Natural killer cell treated with Interleukin-12 subunit alpha and Interleukin-12 subunit beta and Interleukin-15 and Interleukin-18, amount 100 ng/mL, for 72 hours (primary cell): Measurements from ENCODE around the gene ZBTB20. TPM values are rescaled to one million over a fixed set of nuclear protein-coding genes. Genes with fewer than 3 reads are reported as not detected.

ENCODE experiments used
- ATAC-seq, 2 donors: fragments of 150-1000 bp; cut with Tn5 transposase in 1 of 2; sonication (Bioruptor Pico), chemical (Tn5 transposase) in 1 of 2; 2 replicates each; pipeline ENCODE4 v1.10.0; 2021
- DNase-seq: peaks from one replicate; pipeline ENCODE4 v3.0.0; 2022; ENCODE audit warnings: low spot score
- H3K27ac Mint-ChIP-seq, 2 donors: 1 replicate in 1 of 2; 2 replicates in 1 of 2; pipeline ENCODE4 v1.8.0; 2022; ENCODE audit warnings: mixed read lengths in 2 of 2, mild to moderate bottlenecking in 1 of 2, moderate library complexity in 1 of 2
- H3K27me3 Mint-ChIP-seq, 2 donors: 1 replicate in 1 of 2; 2 replicates in 1 of 2; pipeline ENCODE4 v1.8.0; 2022; ENCODE audit warnings: mixed read lengths in 2 of 2
- H3K36me3 Mint-ChIP-seq: one replicate; pipeline ENCODE4 v1.8.0; 2022; ENCODE audit warnings: mixed read lengths
- H3K4me1 Mint-ChIP-seq, 2 donors: 1 replicate in 1 of 2; 2 replicates in 1 of 2; pipeline ENCODE4 v1.8.0; 2022; ENCODE audit warnings: low read depth in 2 of 2, mixed read lengths in 2 of 2, mild to moderate bottlenecking in 1 of 2
- H3K4me3 Mint-ChIP-seq: one replicate; pipeline ENCODE4 v1.8.0; 2022; ENCODE audit warnings: mixed read lengths
- H3K9me3 Mint-ChIP-seq: 2 replicates; pipeline ENCODE4 v1.8.0; 2022; ENCODE audit warnings: mixed read lengths
- total RNA-seq, 2 donors: library from RNA; stranded (reverse); gene quantifications; one replicate each; pipeline ENCODE4 v1.2.3, GENCODE V29; 2022

Gene ZBTB20
- total RNA-seq, 2 donors from 2014 or later: 8.7 to 14.2 TPM

DNA sequence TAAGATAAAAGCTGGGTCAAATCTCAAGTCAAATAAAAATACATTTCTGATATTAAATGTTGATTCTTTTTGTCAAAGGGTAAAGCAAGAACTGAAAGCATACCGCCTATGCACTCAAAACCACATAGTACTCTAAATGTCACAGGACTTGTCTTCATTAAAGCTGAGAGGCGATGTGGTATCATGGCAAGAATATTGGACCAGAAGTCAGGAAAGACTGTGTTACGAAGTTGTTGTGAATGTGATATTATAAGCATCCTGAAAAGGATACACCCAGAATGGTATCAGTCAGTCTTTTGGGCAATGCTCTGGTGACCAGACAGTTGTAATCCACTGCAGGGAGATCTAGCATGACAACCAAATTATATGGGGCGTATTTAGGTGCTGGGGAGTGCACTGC, 819.4 kb downstream of the ZBTB20 start:
- Mint-ChIP-seq H3K4me3 (peak overlapping the region; percentile 33), H3K4me1 (peaks cover 45 to 63% of the 10 kb centered on the region in 2 donors), H3K27ac (peak overlapping the region; percentile 55 to 89), H3K36me3 (peaks cover 4% of the 10 kb centered on the region), H3K27me3 (no peaks in the 10 kb centered on the region), H3K9me3 (peaks cover 3% of the 10 kb centered on the region)
- no peak for DNase-seq
- peak in 1 of 2 donors; percentile 27 for ATAC-seq

DNA sequence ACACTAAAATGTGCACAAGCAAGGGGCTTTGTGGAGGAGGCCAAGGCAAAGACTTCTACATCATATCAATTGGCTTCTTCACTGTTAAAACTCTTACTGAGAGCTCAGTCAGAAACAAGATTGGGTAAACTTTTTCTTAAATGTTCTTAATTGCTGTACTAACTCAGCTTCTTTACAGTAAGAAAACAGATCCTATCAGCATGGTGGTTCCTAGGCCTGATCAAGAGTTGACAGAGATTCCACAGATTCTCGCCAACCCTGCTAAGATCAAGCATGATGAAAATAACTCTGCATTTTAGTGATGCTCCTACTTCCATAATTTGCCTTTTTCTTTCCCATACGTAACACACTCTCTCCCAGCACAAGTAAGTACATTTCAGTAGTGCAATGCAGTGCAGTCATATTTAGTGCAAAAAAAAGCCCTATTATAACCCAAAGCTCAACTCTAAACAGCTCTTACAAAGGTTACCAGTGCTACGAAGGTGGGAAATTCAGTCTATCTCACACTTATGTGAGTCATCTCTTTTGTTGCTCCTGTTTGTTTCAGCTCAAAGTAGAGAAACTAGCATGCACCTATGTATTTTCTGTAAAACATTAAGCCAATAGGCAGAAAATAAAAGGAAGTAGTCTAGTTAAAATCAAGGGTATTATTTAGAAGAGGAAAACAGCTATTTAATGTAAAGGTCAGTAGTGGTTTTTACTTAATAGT, 823.4 kb downstream of the ZBTB20 start:
- DNase-seq: no peak
- H3K9me3 Mint-ChIP-seq: no peaks in the 10 kb centered on the region
- no peaks in the 10 kb centered on the region for H3K27me3 Mint-ChIP-seq
- H3K4me1 Mint-ChIP-seq: peaks cover 40 to 49% of the 10 kb centered on the region in 2 donors
- peak; percentile 67 to 82 for ATAC-seq
- peak overlapping the region; percentile 60 for H3K4me3 Mint-ChIP-seq
- H3K36me3 Mint-ChIP-seq: no peaks in the 10 kb centered on the region
- peak overlapping the region; percentile 69 to 86 for H3K27ac Mint-ChIP-seq

DNA sequence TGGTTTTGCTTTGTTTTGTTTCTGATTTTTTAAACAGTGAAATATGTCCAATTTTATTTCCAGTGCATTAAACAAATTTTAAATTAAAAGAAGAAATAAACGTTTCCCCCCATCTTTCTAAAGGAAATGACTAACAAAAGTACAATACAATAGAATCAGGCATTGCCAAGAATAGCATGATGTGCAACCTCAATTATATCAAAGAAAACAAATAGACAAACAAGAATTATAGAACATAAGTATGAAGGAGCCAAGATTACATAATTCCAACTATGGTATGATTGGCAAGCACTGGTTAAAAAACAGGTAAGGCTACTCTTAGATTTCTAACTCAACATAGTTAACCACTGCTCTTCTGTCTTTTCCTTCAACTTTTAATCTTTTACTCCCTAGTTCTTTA, 826.8 kb downstream of the ZBTB20 start:
- no peak for DNase-seq
- no peak overlapping the region for H3K27ac Mint-ChIP-seq
- ATAC-seq: no peak
- peaks cover 58 to 62% of the 10 kb centered on the region in 2 donors for H3K4me1 Mint-ChIP-seq
- H3K4me3 Mint-ChIP-seq: no peak overlapping the region
- H3K36me3 Mint-ChIP-seq: no peaks in the 10 kb centered on the region
- no peaks in the 10 kb centered on the region for H3K27me3 Mint-ChIP-seq
- no peaks in the 10 kb centered on the region for H3K9me3 Mint-ChIP-seq

DNA sequence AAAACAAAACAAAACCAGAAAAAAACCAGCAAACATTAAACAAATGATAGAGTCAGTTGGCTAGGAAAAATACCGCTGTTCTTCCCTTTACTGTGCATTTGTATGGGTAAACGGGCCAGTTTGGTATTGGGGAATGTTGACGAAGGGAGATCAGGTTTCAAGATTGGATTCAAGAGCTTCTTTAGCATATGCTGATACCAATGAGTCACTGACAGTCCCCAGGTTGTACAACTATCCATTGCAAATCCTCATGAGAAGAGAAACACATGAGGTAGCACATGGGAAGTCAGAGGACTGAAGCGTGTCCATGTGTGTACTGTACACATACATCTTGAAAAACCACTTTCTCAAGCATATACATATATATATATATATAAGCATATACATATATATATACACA, 827.6 kb downstream of the ZBTB20 start:
- H3K9me3 Mint-ChIP-seq: no peaks in the 10 kb centered on the region
- no peak for DNase-seq
- no peak for ATAC-seq
- no peak overlapping the region for H3K27ac Mint-ChIP-seq
- H3K36me3 Mint-ChIP-seq: no peaks in the 10 kb centered on the region
- no peaks in the 10 kb centered on the region for H3K27me3 Mint-ChIP-seq
- peaks cover 59 to 64% of the 10 kb centered on the region in 2 donors for H3K4me1 Mint-ChIP-seq
- H3K4me3 Mint-ChIP-seq: no peak overlapping the region

DNA sequence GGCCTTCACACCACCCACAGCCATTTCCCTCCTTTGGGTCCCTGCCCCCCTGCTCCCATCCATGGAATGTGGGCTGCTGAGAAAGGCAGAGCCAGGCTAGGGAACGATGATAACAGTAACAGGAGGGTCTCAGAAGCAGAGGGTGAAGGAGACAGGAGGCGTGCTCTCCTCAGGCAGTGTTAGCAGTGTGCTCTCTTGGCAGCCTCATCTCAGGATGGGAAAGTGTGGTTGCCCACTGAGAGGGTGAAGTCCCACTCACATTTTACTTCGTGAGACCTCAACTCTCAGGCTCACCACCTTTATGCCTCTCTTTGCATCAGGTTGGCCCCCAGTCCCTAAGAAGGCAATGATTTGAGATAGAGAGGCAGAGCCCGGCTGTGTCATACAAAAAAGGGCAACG, 828.8 kb downstream of the ZBTB20 start:
- peak overlapping the region; percentile 43 to 84 for H3K27ac Mint-ChIP-seq

DNA sequence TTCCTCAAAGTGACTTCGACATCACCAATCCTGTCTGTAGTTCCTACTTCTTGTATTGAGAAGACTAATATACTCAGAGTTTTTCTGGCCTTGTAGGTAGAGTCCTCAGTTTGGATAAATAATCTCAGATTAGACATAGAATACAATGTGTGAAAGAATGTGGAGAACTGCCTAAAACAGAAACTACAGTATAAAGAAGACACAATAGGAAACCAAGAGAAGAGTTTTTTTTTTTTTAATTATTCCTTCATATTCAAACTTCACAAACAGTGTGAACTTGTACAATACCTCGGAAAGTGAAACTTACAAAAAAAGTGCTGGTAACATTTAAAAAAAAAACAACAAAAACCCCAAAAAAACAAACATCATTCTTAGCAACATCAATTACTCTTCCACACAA, 832.8 kb downstream of the ZBTB20 start:
- Mint-ChIP-seq H3K36me3 (no peaks in the 10 kb centered on the region), H3K9me3 (no peaks in the 10 kb centered on the region), H3K4me1 (peaks cover 60 to 77% of the 10 kb centered on the region in 2 donors), H3K27me3 (no peaks in the 10 kb centered on the region), H3K4me3 (peak overlapping the region; percentile 36), H3K27ac (peak overlapping the region; percentile 69 to 78)
- peak in 1 of 2 donors; percentile 43 for ATAC-seq
- DNase-seq: no peak

More for the DNA sequence above, 828.8 kb downstream of the ZBTB20 start:
- Mint-ChIP-seq H3K4me3 (no peak overlapping the region), H3K9me3 (no peaks in the 10 kb centered on the region), H3K4me1 (peaks cover 59 to 64% of the 10 kb centered on the region in 2 donors), H3K27me3 (no peaks in the 10 kb centered on the region), H3K36me3 (no peaks in the 10 kb centered on the region)
- no peak for DNase-seq
- peak in 1 of 2 donors; percentile 24 for ATAC-seq

DNA sequence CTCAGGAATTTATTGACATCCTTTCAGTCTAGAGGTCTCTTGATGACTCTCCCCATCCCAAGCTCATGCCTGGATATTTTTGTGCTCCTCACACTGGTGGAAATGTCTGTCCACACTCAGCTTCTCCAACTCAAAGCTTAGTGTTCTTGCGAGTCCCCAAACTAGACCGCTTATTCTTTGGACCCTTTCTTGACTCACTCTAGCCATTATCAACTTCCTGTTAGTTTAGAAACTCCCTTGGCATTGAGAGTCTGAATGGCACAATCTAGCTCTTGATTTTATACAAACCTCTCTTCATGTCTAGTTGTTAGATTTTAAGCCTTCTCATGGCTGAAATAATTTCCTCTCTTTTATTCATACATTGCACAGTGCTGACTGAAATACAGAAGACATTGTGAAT, 833.7 kb downstream of the ZBTB20 start:
- Mint-ChIP-seq H3K27ac (peak overlapping the region; percentile 69 to 78), H3K4me1 (peaks cover 62 to 78% of the 10 kb centered on the region in 2 donors), H3K36me3 (no peaks in the 10 kb centered on the region), H3K9me3 (no peaks in the 10 kb centered on the region), H3K27me3 (no peaks in the 10 kb centered on the region), H3K4me3 (peak overlapping the region; percentile 36)
- ATAC-seq (peak in 1 of 2 donors; percentile 67), DNase-seq (no peak)

DNA sequence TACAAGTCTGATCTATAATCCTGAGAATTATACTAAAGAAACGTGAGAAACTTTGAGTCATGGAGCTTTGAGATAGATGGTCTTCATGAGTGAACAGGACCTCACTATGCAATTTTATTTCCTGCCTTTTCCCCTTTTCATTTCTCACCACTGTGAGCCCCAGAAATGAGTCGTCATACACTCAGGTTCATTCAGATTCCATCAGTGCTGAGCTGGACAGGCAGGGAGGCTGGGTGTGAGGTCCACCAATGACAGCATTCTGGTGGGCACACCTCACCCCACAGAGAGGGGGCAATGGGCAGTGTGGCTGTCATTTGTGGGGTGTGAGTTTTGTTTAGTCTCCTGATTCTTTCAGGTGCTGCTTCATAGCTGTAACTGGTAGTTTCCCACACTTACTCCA, 836.4 kb downstream of the ZBTB20 start:
- Mint-ChIP-seq H3K9me3 (peaks cover 7% of the 10 kb centered on the region), H3K27ac (peak overlapping the region; percentile 81 to 91), H3K4me1 (peaks cover 62 to 76% of the 10 kb centered on the region in 2 donors), H3K4me3 (peak overlapping the region; percentile 43), H3K27me3 (no peaks in the 10 kb centered on the region), H3K36me3 (peaks cover 14% of the 10 kb centered on the region)
- DNase-seq (no peak), ATAC-seq (peak; percentile 36 to 47)

DNA sequence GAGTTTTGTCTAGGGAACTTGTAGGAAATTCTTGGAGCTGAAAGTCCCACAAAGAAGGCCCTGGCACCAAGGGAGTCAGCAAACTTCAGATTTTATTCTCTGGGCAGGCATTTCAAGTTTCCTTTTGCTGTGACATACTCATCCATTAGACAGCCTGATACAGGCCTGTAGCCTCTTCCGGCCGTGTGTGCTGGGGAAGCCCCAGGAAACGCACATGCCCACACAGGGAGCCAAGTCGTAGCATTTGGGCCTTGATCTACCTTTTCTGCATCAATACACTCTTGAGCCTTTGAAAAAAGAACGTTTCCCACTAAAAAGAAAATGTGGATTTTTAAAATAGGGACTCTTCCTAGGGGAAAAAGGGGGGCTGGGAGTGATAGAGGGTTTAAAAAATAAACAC, 838.3 kb downstream of the ZBTB20 start:
- Mint-ChIP-seq H3K4me3 (peak overlapping the region; percentile 73), H3K4me1 (peaks cover 60 to 66% of the 10 kb centered on the region in 2 donors), H3K9me3 (peaks cover 7% of the 10 kb centered on the region), H3K27ac (peak overlapping the region; percentile 84 to 91), H3K27me3 (no peaks in the 10 kb centered on the region), H3K36me3 (peaks cover 20% of the 10 kb centered on the region)
- DNase-seq (no peak), ATAC-seq (peak; percentile 70 to 85)

DNA sequence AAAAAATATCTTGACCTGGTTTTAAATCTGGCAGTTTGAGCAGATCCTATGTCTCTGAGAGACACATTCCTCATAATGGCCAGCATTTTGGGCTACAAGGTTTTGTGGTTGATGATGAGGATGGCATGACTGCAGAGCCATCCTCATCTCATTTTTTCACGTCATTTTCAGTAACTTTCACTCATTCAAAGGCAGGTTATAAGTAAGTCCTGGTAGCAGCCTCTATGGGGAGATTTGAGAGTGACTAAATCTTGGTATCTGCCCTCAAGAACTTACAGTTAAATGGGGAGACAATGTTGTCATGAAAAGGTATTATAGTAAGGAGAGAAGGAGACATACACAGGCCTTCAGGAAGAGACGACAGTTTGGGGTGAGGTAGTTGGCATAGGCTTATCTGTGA, 838.7 kb downstream of the ZBTB20 start:
- Mint-ChIP-seq H3K27me3 (no peaks in the 10 kb centered on the region), H3K36me3 (peaks cover 20% of the 10 kb centered on the region), H3K27ac (peak overlapping the region; percentile 84 to 91), H3K9me3 (peaks cover 7% of the 10 kb centered on the region), H3K4me1 (peaks cover 55 to 61% of the 10 kb centered on the region in 2 donors), H3K4me3 (peak overlapping the region; percentile 73)
- DNase-seq (no peak), ATAC-seq (peak in 1 of 2 donors; percentile 58)

DNA sequence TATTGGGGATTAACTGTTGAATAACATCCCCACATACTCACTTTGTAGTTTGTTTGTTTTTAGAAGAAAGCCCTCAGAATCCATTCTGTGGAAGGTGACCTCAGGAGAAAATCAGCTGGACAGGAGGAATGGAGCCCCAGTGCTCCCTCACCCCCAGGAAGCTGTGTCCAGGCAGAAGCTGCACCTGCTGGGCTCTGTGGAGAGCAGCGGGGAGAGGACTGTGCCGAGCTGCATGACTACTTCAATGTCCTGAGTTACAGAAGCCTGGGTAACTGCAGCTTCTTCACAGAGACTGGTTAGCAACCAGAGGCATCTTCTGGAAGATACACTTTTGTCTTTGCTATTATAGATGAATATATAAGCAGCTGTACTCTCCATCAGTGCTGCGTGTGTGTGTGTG, 839.3 kb downstream of the ZBTB20 start:
- Mint-ChIP-seq H3K36me3 (peaks cover 20% of the 10 kb centered on the region), H3K27ac (peak overlapping the region; percentile 84 to 91), H3K27me3 (no peaks in the 10 kb centered on the region), H3K9me3 (peaks cover 7% of the 10 kb centered on the region), H3K4me3 (peak overlapping the region; percentile 73), H3K4me1 (peaks cover 51 to 56% of the 10 kb centered on the region in 2 donors)
- ATAC-seq: no peak
- DNase-seq: no peak

DNA sequence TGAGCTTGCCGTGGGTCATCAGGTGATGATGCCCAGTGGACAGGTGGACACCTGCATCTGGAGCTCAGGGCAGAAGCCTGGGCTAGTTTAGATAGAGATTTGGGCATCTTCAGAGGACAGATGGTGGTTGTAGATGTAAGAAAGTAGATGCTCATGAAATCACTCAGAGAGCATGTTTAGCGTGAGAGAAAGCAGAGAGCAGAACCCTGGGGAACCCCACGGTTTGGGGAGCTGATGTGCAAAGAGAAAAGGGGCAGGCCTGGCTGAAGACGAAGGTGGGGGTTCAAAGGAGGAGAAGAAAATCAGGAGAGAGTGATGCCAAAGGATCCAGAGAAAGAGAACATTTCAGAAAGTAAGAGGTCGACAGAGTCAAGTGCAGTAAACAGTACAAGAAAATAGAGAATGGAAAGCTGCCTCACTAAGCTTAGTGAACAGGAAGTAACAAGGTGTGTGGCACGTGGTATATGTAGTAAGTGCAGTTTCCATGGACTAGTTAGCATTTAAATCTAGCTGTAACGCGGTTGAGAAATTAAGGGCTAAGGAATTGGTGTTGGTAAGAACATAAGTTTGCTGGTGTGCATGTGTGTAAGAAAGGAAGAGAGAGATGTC, 839.8 kb downstream of the ZBTB20 start:
- Mint-ChIP-seq H3K4me1 (peaks cover 51 to 59% of the 10 kb centered on the region in 2 donors), H3K27me3 (no peaks in the 10 kb centered on the region), H3K27ac (peak overlapping the region; percentile 84 to 91), H3K4me3 (peak overlapping the region; percentile 73), H3K9me3 (peaks cover 7% of the 10 kb centered on the region), H3K36me3 (peaks cover 20% of the 10 kb centered on the region)
- peak; percentile 74 to 77 for ATAC-seq
- DNase-seq: no peak

DNA sequence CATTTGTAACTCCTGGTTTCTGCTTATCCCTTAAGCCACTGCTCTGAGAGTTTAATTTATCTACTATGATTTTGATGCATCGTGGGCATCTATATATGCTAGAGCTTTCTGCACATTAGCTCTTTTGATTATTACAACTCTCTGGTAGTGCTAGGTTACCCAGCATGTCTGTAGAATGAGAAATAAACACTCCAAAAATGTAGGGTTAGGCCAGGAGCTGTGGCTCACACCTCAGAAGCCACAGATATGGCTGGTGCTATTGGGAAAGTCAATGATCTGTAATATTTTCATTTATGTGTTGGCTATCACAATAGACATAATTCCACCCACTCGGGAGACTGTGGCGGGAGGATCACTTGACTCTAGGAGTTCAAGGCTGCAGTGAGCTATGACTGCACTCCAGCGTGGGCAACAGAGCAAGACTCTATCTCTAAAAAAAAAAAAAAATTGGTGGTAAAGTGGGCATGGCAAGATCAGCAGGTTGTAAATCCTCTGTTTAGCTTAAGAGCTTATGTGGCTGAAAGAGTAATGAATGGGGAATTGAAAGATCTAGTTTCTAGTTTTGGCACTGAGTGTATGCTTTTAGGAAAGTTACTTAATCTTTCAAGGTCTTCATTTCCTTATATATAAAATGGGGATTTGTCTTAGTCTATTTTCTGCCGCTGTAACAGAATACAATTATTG, 847.0 kb downstream of the ZBTB20 start:
- Mint-ChIP-seq H3K27ac (peak overlapping the region; percentile 77 to 99), H3K4me1 (peaks cover 60 to 62% of the 10 kb centered on the region in 2 donors), H3K9me3 (no peaks in the 10 kb centered on the region), H3K36me3 (peaks cover 6% of the 10 kb centered on the region), H3K27me3 (no peaks in the 10 kb centered on the region), H3K4me3 (peak overlapping the region; percentile 66)
- ATAC-seq (no peak), DNase-seq (no peak)

DNA sequence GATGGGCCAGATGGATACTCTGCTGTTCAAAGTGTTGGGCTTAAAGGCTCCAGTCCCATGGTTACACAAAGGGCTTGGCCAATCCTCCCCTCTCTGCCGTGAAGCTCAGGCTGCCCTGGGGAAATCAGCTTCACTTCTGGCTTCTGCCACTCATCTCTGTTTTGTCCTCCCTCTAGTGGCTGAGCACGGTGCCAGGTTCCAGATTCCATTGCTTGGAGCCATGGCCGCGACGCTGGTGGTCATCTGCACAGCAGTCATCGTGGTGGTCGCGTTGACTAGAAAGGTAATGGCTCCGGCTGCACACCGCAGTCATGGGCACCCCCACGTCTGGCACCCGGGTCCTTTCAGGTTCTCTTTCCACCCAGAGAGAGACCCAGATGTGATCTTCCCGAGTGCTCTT, 847.7 kb downstream of the ZBTB20 start:
- H3K4me1 Mint-ChIP-seq: peaks cover 60 to 66% of the 10 kb centered on the region in 2 donors
- peak; percentile 43 to 56 for ATAC-seq
- H3K36me3 Mint-ChIP-seq: peaks cover 5% of the 10 kb centered on the region
- no peaks in the 10 kb centered on the region for H3K27me3 Mint-ChIP-seq
- H3K4me3 Mint-ChIP-seq: peak overlapping the region; percentile 66
- peak; percentile 64 for DNase-seq
- no peaks in the 10 kb centered on the region for H3K9me3 Mint-ChIP-seq
- H3K27ac Mint-ChIP-seq: peak overlapping the region; percentile 77 to 99
